ENCODE results near the gene IGHMBP2. TPM values are rescaled to one million over a fixed set of nuclear protein-coding genes. Genes with fewer than 3 reads are reported as not detected.
"Not testable (repeated sequence)": the region's sequence is repeated elsewhere in the genome, so short reads cannot be mapped to it uniquely, and the experiment has no call there.

IGHMBP2 gene
- polyA plus RNA-seq, 1 donor: 20.6 TPM

- no peak for DNase-seq
These were observed 59.0 kb downstream of the IGHMBP2 start for GRCh38 chr11:68962527-68963250.

- no peak for DNase-seq
These were observed 60.1 kb downstream of the IGHMBP2 start for GRCh38 chr11:68963779-68964178.

- DNase-seq: no peak
These were observed 62.5 kb downstream of the IGHMBP2 start for GRCh38 chr11:68965901-68966853.

GRCh38 chr11:68966894-68967780 is 63.4 kb downstream of the IGHMBP2 start:
- DNase-seq: no peak

GRCh38 chr11:68968306-68969250 is 64.9 kb downstream of the IGHMBP2 start:
- DNase-seq: no peak

GRCh38 chr11:68969386-68969785 is 65.7 kb downstream of the IGHMBP2 start:
- DNase-seq: no peak

GRCh38 chr11:68970921-68971636 is 67.4 kb downstream of the IGHMBP2 start:
- DNase-seq: no peak

GRCh38 chr11:68973219-68973618 is 69.5 kb downstream of the IGHMBP2 start:
- no peak for DNase-seq

- not testable (repeated sequence) for DNase-seq
These were observed 70.0 kb downstream of the IGHMBP2 start for GRCh38 chr11:68973706-68974105.

GRCh38 chr11:68974421-68975194 is 70.9 kb downstream of the IGHMBP2 start:
- DNase-seq: no peak

GRCh38 chr11:68976095-68976494 is 72.4 kb downstream of the IGHMBP2 start:
- no peak for DNase-seq

GRCh38 chr11:68976563-68976962 is 72.9 kb downstream of the IGHMBP2 start:
- no peak for DNase-seq

- no peak for DNase-seq
These were observed 74.3 kb downstream of the IGHMBP2 start for GRCh38 chr11:68977781-68978625.

- DNase-seq: no peak
These were observed 74.9 kb downstream of the IGHMBP2 start for GRCh38 chr11:68978626-68978930.

GRCh38 chr11:68978931-68979594 is 75.4 kb downstream of the IGHMBP2 start:
- DNase-seq: no peak

GRCh38 chr11:68979931-68980775 is 76.5 kb downstream of the IGHMBP2 start:
- DNase-seq: no peak

GRCh38 chr11:68980776-68981065 is 77.0 kb downstream of the IGHMBP2 start, which contains the start of gene MRGPRD:
MRGPRD (minus strand) TSS chr11:68980986; CDS start chr11:68980986, 0 bp downstream.
- no peak for DNase-seq

All from left kidney (tissue), 2 donors.